Measurements from ENCODE around the gene RNF31. TPM values are rescaled to one million over a fixed set of nuclear protein-coding genes. Genes with fewer than 3 reads are reported as not detected.

RNF31 gene
- total RNA-seq, 1 donor from 2014 or later: 95.6 TPM

- Mint-ChIP-seq H3K27me3 (no peaks in the 10 kb centered on the region), H3K9me3 (peaks cover 5% of the 10 kb centered on the region), H3K36me3 (ENCODE audit: low read depth) (peaks cover 73% of the 10 kb centered on the region), H3K4me1 (peaks cover 32% of the 10 kb centered on the region), H3K27ac (no peak overlapping the region), H3K4me3 (no peak overlapping the region)
- no peak for DNase-seq
- intact Hi-C loops (cut with micrococcal nuclease): no loop called here
Observed at GRCh38 chr14:24207625-24208024, 60.3 kb downstream of the RNF31 start.

Other genes starting within 250 kb of the RNF31 start
- 17.6 and 18.2 TPM in 2 replicates for gene DHRS4, start 193.7 kb upstream of the RNF31 start, total RNA-seq
- 22.1 and 22.5 TPM in 2 replicates for gene DHRS4L2, start 158.6 kb upstream of the RNF31 start, total RNA-seq
- gene CARMIL3, start 95.5 kb upstream of the RNF31 start, total RNA-seq: 1.3 and 1.5 TPM in 2 replicates
- gene CPNE6, start 75.9 kb upstream of the RNF31 start, total RNA-seq: not detected in 2 replicates
- 63.6 and 64.2 TPM in 2 replicates for gene PCK2, start 53.2 kb upstream of the RNF31 start, total RNA-seq
- 55.8 and 57.3 TPM in 2 replicates for gene DCAF11, start 32.7 kb upstream of the RNF31 start, total RNA-seq
- gene NRL, start 32.5 kb upstream of the RNF31 start, total RNA-seq: 0.96 and 1.2 TPM in 2 replicates
- gene FITM1, start 16.8 kb upstream of the RNF31 start, total RNA-seq: 0.26 and 0.54 TPM in 2 replicates
- 300 and 306 TPM in 2 replicates for gene PSME1, start 11.3 kb upstream of the RNF31 start, total RNA-seq
- 26.6 and 30.3 TPM in 2 replicates for gene EMC9, start 5.9 kb upstream of the RNF31 start, total RNA-seq
- 565 and 584 TPM in 2 replicates for gene PSME2, start 888 bp upstream of the RNF31 start, total RNA-seq
- 138 and 159 TPM in 2 replicates for gene IRF9, start 13.8 kb downstream of the RNF31 start, total RNA-seq
- gene REC8, start 24.6 kb downstream of the RNF31 start, total RNA-seq: 33.8 and 34.3 TPM in 2 replicates
- gene IPO4, start 41.3 kb downstream of the RNF31 start, total RNA-seq: 107 and 112 TPM in 2 replicates
- 35.1 and 36.4 TPM in 2 replicates for gene TM9SF1, start 47.9 kb downstream of the RNF31 start, total RNA-seq
- gene TSSK4, start 58.2 kb downstream of the RNF31 start, total RNA-seq: 0.26 and 0.36 TPM in 2 replicates
- 88.0 and 89.9 TPM in 2 replicates for gene CHMP4A, start 66.0 kb downstream of the RNF31 start, total RNA-seq
- gene MDP1, start 68.6 kb downstream of the RNF31 start, total RNA-seq: 11.6 and 13.5 TPM in 2 replicates
- 188 and 190 TPM in 2 replicates for gene NEDD8, start 84.9 kb downstream of the RNF31 start, total RNA-seq
- gene GMPR2, start 85.4 kb downstream of the RNF31 start, total RNA-seq: 32.4 and 42.8 TPM in 2 replicates
- 87.1 and 93.6 TPM in 2 replicates for gene TINF2, start 95.1 kb downstream of the RNF31 start, total RNA-seq
- gene TGM1, start 115.7 kb downstream of the RNF31 start, total RNA-seq: 5.1 and 6.2 TPM in 2 replicates
- 49.6 and 51.1 TPM in 2 replicates for gene RABGGTA, start 124.1 kb downstream of the RNF31 start, total RNA-seq
- 10.1 and 10.3 TPM in 2 replicates for gene DHRS1, start 152.3 kb downstream of the RNF31 start, total RNA-seq
- gene NOP9, start 152.4 kb downstream of the RNF31 start, total RNA-seq: 48.3 and 52.2 TPM in 2 replicates
- 21.8 and 22.2 TPM in 2 replicates for gene CIDEB, start 160.5 kb downstream of the RNF31 start, total RNA-seq
- gene LTB4R2, start 162.6 kb downstream of the RNF31 start, total RNA-seq: 9.6 and 11.0 TPM in 2 replicates
- gene LTB4R, start 164.0 kb downstream of the RNF31 start, total RNA-seq: 12.2 and 14.2 TPM in 2 replicates
- gene ADCY4, start 187.6 kb downstream of the RNF31 start, total RNA-seq: 1.6 and 2.8 TPM in 2 replicates
- 12.0 and 13.9 TPM in 2 replicates for gene RIPK3, start 192.5 kb downstream of the RNF31 start, total RNA-seq
- not detected in 2 replicates for gene NFATC4, start 220.7 kb downstream of the RNF31 start, total RNA-seq